Neural cell (in vitro differentiated cells): ENCODE results near the gene KIAA1210. TPM values are rescaled to one million over a fixed set of nuclear protein-coding genes. Genes with fewer than 3 reads are reported as not detected.

ENCODE experiments used
- H2AFZ ChIP-seq: fragments of 200-600, 300-800 bp; sonication (generic), shearing (Covaris generic); 2 replicates; pipeline ENCODE4 v1.6.0; 2014; ENCODE audit warnings: low read depth, mild to moderate bottlenecking, antibody characterized with exemption, low read length, moderate library complexity
- H3F3A ChIP-seq: fragments of 200-600 bp; shearing (Covaris generic); 2 replicates; pipeline ENCODE4 v1.6.1; 2016; ENCODE audit warnings: mild to moderate bottlenecking, moderate library complexity, mixed read lengths, antibody characterized with exemption, low read length; ENCODE audit not compliant: insufficient read depth, poor library complexity, severe bottlenecking
- H3K27ac ChIP-seq: fragments of 200-600, 300-800 bp; sonication (generic), shearing (Covaris generic); 2 replicates; pipeline ENCODE4 v1.5.1; 2014; ENCODE audit warnings: mild to moderate bottlenecking, low read length, moderate library complexity
- H3K27me3 ChIP-seq: fragments of 300-800, 200-600 bp; sonication (generic), shearing (Covaris generic); 2 replicates; pipeline ENCODE4 v1.6.0; 2014; ENCODE audit warnings: mild to moderate bottlenecking, low read depth, low read length, moderate library complexity; ENCODE audit not compliant: insufficient read depth
- H3K36me3 ChIP-seq: fragments of 300-800, 200-600 bp; sonication (generic), shearing (Covaris generic); 2 replicates; pipeline ENCODE4 v1.5.1; 2014; ENCODE audit warnings: mild to moderate bottlenecking, antibody characterized with exemption, low read length, moderate library complexity; ENCODE audit not compliant: insufficient read depth
- H3K4me2 ChIP-seq: fragments of 300-800, 200-600 bp; sonication (generic), shearing (Covaris generic); 2 replicates; pipeline ENCODE4 v1.6.0; 2014; ENCODE audit warnings: mild to moderate bottlenecking, low read length
- H3K4me3 ChIP-seq: fragments of 300-800, 200-600 bp; sonication (generic), shearing (Covaris generic); 2 replicates; pipeline ENCODE4 v1.5.1; 2014; ENCODE audit warnings: mild to moderate bottlenecking, low read length, moderate library complexity
- H3K79me2 ChIP-seq: fragments of 200-600 bp; shearing (Covaris generic); replicated peaks from 2 replicates; pipeline ENCODE4 v1.6.0; 2014; ENCODE audit warnings: mild to moderate bottlenecking, low read length, moderate library complexity; ENCODE audit not compliant: insufficient read depth
- H3K9ac ChIP-seq: fragments of 300-800, 200-600 bp; sonication (generic), shearing (Covaris generic); 2 replicates; pipeline ENCODE4 v1.6.1; 2016; ENCODE audit warnings: mild to moderate bottlenecking, low read length, mixed read lengths
- H3K9me2 ChIP-seq: fragments of 200-600 bp; shearing (Covaris generic); 2 replicates; pipeline ENCODE4 v1.6.1; 2016; ENCODE audit warnings: mild to moderate bottlenecking, low read length, mixed read lengths; ENCODE audit not compliant: insufficient read depth
- H3K9me3 ChIP-seq: fragments of 200-600, 300-800 bp; sonication (generic), shearing (Covaris generic); 2 replicates; pipeline ENCODE4 v1.6.1; 2016; ENCODE audit warnings: mild to moderate bottlenecking, mixed run types, low read length, moderate library complexity, mixed read lengths
- H4K20me1 ChIP-seq: fragments of 200-600 bp; shearing (Covaris generic); 2 replicates; pipeline ENCODE4 v1.6.1; 2016; ENCODE audit warnings: mild to moderate bottlenecking, mixed run types; ENCODE audit not compliant: insufficient read depth
- EP300 ChIP-seq: fragments of 450-650 bp; conservative IDR thresholded peaks from 2 replicates; pipeline ENCODE4 v1.6.1; 2014; ENCODE audit warnings: antibody characterized with exemption, mild to moderate bottlenecking, moderate library complexity; ENCODE audit not compliant: poor library complexity, severe bottlenecking
- EZH2 ChIP-seq: fragments of 200-600, 300-800 bp; shearing (Covaris generic), sonication (generic); IDR thresholded peaks from 2 replicates; pipeline ENCODE4 v1.6.1; 2014; ENCODE audit warnings: antibody characterized with exemption, low read length, borderline replicate concordance, mild to moderate bottlenecking; ENCODE audit not compliant: insufficient read depth, poor library complexity, severe bottlenecking
- MXI1 ChIP-seq: fragments of 450-650 bp; conservative IDR thresholded peaks from 2 replicates; pipeline ENCODE4 v1.6.1; 2014; ENCODE audit warnings: antibody characterized with exemption, mild to moderate bottlenecking; ENCODE audit not compliant: poor library complexity, severe bottlenecking
- POLR2AphosphoS5 ChIP-seq: IDR thresholded peaks from 2 replicates; pipeline ENCODE4 v1.6.1; 2012
- RAD21 ChIP-seq: fragments of 450-650 bp; conservative IDR thresholded peaks from 2 replicates; pipeline ENCODE4 v1.6.1; 2014; ENCODE audit warnings: antibody characterized with exemption, mild to moderate bottlenecking, moderate library complexity
- SMC3 ChIP-seq: fragments of 450-650 bp; conservative IDR thresholded peaks from 2 replicates; pipeline ENCODE4 v1.6.1; 2014; ENCODE audit warnings: antibody characterized with exemption, mild to moderate bottlenecking, moderate library complexity; ENCODE audit not compliant: poor library complexity
- TAF1 ChIP-seq: IDR thresholded peaks from 2 replicates; pipeline ENCODE4 v1.6.1; 2012; ENCODE audit warnings: low read depth
- polyA plus RNA-seq: library from polyadenylated mRNA; depleted of rRNA; stranded (reverse); fragments of >200 nt; gene quantifications from 2 replicates; pipeline ENCODE4 v1.2.3, GENCODE V29; 2014
- TF ChIP-seq, protein P1 (sequence below): IDR thresholded peaks from 2 replicates; pipeline ENCODE4 v1.6.1; 2012; ENCODE audit warnings: borderline replicate concordance
- TF ChIP-seq, protein P2 (sequence below): fragments of 450-650 bp; IDR thresholded peaks from 2 replicates; pipeline ENCODE4 v1.5.1; 2014; ENCODE audit warnings: antibody characterized with exemption, mild to moderate bottlenecking, moderate library complexity; ENCODE audit not compliant: poor library complexity, severe bottlenecking

Gene KIAA1210
- polyA plus RNA-seq, 1 donor from 2014 or later: not detected

DNA sequence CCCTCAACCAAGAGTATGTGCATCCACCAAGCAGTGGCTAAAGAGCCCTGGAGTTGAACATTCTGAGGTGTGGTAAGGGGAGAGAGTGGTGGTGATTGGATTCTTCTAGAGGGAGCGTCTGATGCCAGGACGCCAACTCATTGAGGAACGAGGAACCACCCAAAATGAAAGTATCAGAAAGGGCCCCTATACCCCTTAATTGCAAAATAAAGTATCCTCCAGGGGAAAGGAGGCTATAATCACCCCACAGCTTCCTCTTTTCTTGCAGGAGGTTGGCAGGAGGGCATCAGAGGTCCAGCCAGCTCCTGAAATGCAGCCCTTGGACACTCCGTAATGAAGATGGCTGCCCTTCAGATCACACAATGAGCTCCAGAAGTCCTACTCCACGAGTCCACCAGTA is 5.3 kb upstream of the KIAA1210 start:
- no peaks in the 10 kb centered on the region for H3K27me3 ChIP-seq
- TF ChIP-seq EZH2 (no peak), MXI1 (no peak), SMC3 (no peak), TAF1 (no peak), POLR2AphosphoS5 (no peak), EP300 (no peak), RAD21 (no peak)
- TF ChIP-seq, protein P1, sequence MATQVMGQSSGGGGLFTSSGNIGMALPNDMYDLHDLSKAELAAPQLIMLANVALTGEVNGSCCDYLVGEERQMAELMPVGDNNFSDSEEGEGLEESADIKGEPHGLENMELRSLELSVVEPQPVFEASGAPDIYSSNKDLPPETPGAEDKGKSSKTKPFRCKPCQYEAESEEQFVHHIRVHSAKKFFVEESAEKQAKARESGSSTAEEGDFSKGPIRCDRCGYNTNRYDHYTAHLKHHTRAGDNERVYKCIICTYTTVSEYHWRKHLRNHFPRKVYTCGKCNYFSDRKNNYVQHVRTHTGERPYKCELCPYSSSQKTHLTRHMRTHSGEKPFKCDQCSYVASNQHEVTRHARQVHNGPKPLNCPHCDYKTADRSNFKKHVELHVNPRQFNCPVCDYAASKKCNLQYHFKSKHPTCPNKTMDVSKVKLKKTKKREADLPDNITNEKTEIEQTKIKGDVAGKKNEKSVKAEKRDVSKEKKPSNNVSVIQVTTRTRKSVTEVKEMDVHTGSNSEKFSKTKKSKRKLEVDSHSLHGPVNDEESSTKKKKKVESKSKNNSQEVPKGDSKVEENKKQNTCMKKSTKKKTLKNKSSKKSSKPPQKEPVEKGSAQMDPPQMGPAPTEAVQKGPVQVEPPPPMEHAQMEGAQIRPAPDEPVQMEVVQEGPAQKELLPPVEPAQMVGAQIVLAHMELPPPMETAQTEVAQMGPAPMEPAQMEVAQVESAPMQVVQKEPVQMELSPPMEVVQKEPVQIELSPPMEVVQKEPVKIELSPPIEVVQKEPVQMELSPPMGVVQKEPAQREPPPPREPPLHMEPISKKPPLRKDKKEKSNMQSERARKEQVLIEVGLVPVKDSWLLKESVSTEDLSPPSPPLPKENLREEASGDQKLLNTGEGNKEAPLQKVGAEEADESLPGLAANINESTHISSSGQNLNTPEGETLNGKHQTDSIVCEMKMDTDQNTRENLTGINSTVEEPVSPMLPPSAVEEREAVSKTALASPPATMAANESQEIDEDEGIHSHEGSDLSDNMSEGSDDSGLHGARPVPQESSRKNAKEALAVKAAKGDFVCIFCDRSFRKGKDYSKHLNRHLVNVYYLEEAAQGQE: no peak
- TF ChIP-seq, protein P2, sequence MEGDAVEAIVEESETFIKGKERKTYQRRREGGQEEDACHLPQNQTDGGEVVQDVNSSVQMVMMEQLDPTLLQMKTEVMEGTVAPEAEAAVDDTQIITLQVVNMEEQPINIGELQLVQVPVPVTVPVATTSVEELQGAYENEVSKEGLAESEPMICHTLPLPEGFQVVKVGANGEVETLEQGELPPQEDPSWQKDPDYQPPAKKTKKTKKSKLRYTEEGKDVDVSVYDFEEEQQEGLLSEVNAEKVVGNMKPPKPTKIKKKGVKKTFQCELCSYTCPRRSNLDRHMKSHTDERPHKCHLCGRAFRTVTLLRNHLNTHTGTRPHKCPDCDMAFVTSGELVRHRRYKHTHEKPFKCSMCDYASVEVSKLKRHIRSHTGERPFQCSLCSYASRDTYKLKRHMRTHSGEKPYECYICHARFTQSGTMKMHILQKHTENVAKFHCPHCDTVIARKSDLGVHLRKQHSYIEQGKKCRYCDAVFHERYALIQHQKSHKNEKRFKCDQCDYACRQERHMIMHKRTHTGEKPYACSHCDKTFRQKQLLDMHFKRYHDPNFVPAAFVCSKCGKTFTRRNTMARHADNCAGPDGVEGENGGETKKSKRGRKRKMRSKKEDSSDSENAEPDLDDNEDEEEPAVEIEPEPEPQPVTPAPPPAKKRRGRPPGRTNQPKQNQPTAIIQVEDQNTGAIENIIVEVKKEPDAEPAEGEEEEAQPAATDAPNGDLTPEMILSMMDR: no peak

DNA sequence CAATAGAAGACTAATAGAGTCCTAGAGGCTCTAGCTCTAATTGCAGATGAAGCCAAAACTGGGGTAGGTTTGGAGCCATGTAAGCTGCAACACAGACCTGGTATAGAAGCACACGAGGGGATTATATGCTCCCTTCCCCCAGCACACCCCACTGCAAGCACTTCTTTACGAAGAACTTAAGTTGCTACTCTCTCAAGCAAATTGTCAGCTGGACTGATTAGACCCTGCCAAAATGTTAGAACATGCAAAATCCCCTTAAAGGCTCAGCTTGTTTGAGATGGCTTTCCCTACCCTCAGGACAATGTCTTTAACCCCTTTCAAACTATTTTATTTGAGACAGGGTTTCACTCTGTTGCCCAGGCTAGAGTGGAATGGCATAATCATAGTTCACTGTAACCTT is 4.7 kb upstream of the KIAA1210 start:
- Histone ChIP-seq H3K9me2 (no peaks in the 10 kb centered on the region), H3K79me2 (no peaks in the 10 kb centered on the region), H3K4me3 (no peak overlapping the region), H3K27me3 (no peaks in the 10 kb centered on the region), H3K9me3 (no peaks in the 10 kb centered on the region), H3K4me2 (no peak overlapping the region), H3K9ac (no peak overlapping the region), H3K27ac (no peak overlapping the region), H3F3A (no peaks in the 10 kb centered on the region), H4K20me1 (no peaks in the 10 kb centered on the region), H2AFZ (no peak overlapping the region), H3K36me3 (no peaks in the 10 kb centered on the region)
- no peak for TF ChIP-seq POLR2AphosphoS5
- no peak for TF ChIP-seq EP300
- no peak for TF ChIP-seq SMC3
- TF ChIP-seq, protein P2: no peak
- no peak for TF ChIP-seq MXI1
- no peak for TF ChIP-seq RAD21
- no peak for TF ChIP-seq EZH2
- TF ChIP-seq, protein P1: no peak
- no peak for TF ChIP-seq TAF1

More for the DNA sequence above, 5.3 kb upstream of the KIAA1210 start:
- no peak overlapping the region for H3K9ac ChIP-seq
- H3K4me3 ChIP-seq: no peak overlapping the region
- H4K20me1 ChIP-seq: no peaks in the 10 kb centered on the region
- no peak overlapping the region for H3K4me2 ChIP-seq
- no peaks in the 10 kb centered on the region for H3K36me3 ChIP-seq
- H2AFZ ChIP-seq: no peak overlapping the region
- H3K27ac ChIP-seq: no peak overlapping the region
- H3K9me2 ChIP-seq: no peaks in the 10 kb centered on the region
- H3F3A ChIP-seq: no peaks in the 10 kb centered on the region
- no peaks in the 10 kb centered on the region for H3K79me2 ChIP-seq
- no peaks in the 10 kb centered on the region for H3K9me3 ChIP-seq
